Mesenchymal stem cell (in vitro differentiated cells and primary cell): ENCODE results near the gene FA2H.

Experiments used
- DNase-seq: peaks from one replicate; pipeline ENCODE4 v3.0.0-alpha.2; 2013
- H2AFZ ChIP-seq: one replicate; pipeline ENCODE4 v1.6.1; 2013; ENCODE audit warnings: low read depth, mild to moderate bottlenecking, control low read depth, inconsistent platforms, low read length, moderate library complexity
- H2AK5ac ChIP-seq: 2 replicates; pipeline ENCODE4 v1.6.1; 2013; ENCODE audit warnings: low read length, moderate library complexity, mild to moderate bottlenecking, inconsistent platforms; ENCODE audit not compliant: severe bottlenecking
- H2BK120ac ChIP-seq: one replicate; pipeline ENCODE4 v1.6.1; 2013; ENCODE audit warnings: low read depth, mild to moderate bottlenecking, inconsistent platforms, low read length, moderate library complexity
- H2BK12ac ChIP-seq, 2 experiments: one replicate each; pipeline ENCODE4 v1.6.1; 2013; ENCODE audit warnings: inconsistent platforms in 2 of 2, low read length in 2 of 2, mild to moderate bottlenecking in 2 of 2, moderate library complexity in 2 of 2, control low read depth in 1 of 2
- H2BK15ac ChIP-seq: one replicate; pipeline ENCODE4 v1.6.1; 2013; ENCODE audit warnings: mild to moderate bottlenecking, low read depth, inconsistent platforms; ENCODE audit not compliant: poor library complexity, severe bottlenecking
- H2BK5ac ChIP-seq: 2 replicates; pipeline ENCODE4 v1.6.1; 2013; ENCODE audit warnings: low read depth, mild to moderate bottlenecking, low read length, control low read depth, inconsistent platforms; ENCODE audit not compliant: poor library complexity, severe bottlenecking
- H3K14ac ChIP-seq, 2 experiments: one replicate each; pipeline ENCODE4 v1.6.1; 2013; ENCODE audit warnings: inconsistent platforms in 2 of 2, low read length in 2 of 2, control low read depth in 1 of 2, mild to moderate bottlenecking in 1 of 2, moderate library complexity in 1 of 2
- H3K18ac ChIP-seq, 2 experiments: one replicate each; pipeline ENCODE4 v1.6.1; 2013; ENCODE audit warnings: inconsistent platforms in 2 of 2, low read length in 2 of 2, control low read depth in 1 of 2, low read depth in 1 of 2, mild to moderate bottlenecking in 1 of 2
- H3K23ac ChIP-seq, 2 experiments: one replicate each; pipeline ENCODE4 v1.6.1; 2013; ENCODE audit warnings: inconsistent platforms in 2 of 2, low read length in 2 of 2, mild to moderate bottlenecking in 2 of 2, moderate library complexity in 2 of 2, control low read depth in 1 of 2
- H3K27ac ChIP-seq: 2 replicates; pipeline ENCODE4 v1.5.1; 2013; ENCODE audit warnings: mild to moderate bottlenecking, moderate library complexity, low read length, control low read depth, inconsistent platforms; ENCODE audit not compliant: poor library complexity, severe bottlenecking
- H3K27me3 ChIP-seq, 2 experiments: 2 replicates each; pipeline versions ENCODE4 v1.6.1 to v1.7.0; 2013; ENCODE audit warnings: low read length in 2 of 2, mild to moderate bottlenecking in 2 of 2, moderate library complexity in 2 of 2, control low read depth in 1 of 2, inconsistent platforms in 1 of 2; ENCODE audit not compliant: control insufficient read depth in 1 of 2, insufficient read depth in 1 of 2
- H3K36me3 ChIP-seq, 2 experiments: 2 replicates each; pipeline versions ENCODE4 v1.6.1 to v1.7.0; 2013; ENCODE audit warnings: low read length in 2 of 2, control low read depth in 1 of 2, inconsistent platforms in 1 of 2, low read depth in 1 of 2, mild to moderate bottlenecking in 1 of 2; ENCODE audit not compliant: insufficient read depth in 2 of 2, control insufficient read depth in 1 of 2
- H3K4ac ChIP-seq, 2 experiments: one replicate each; pipeline ENCODE4 v1.6.1; 2013; ENCODE audit warnings: inconsistent platforms in 2 of 2, low read length in 2 of 2, mild to moderate bottlenecking in 2 of 2, moderate library complexity in 2 of 2, control low read depth in 1 of 2, low read depth in 1 of 2
- H3K4me1 ChIP-seq: 2 replicates; pipeline ENCODE4 v1.6.1; 2013; ENCODE audit warnings: low read depth, low read length, control low read depth; ENCODE audit not compliant: control insufficient read depth, insufficient read depth
- H3K4me2 ChIP-seq: 2 replicates; pipeline ENCODE4 v1.6.1; 2013; ENCODE audit warnings: low read length, mild to moderate bottlenecking, inconsistent platforms; ENCODE audit not compliant: poor library complexity, severe bottlenecking
- H3K4me3 ChIP-seq, 2 experiments: 2 replicates each; pipeline versions ENCODE4 v1.5.1 to v1.7.0; 2013; ENCODE audit warnings: low read length in 2 of 2, mild to moderate bottlenecking in 2 of 2, control low read depth in 1 of 2, low read depth in 1 of 2; ENCODE audit not compliant: insufficient read depth in 1 of 2
- H3K79me1 ChIP-seq: replicated peaks from 2 replicates; pipeline ENCODE4 v1.6.1; 2013; ENCODE audit warnings: mild to moderate bottlenecking, control low read depth, low read length, inconsistent platforms; ENCODE audit not compliant: poor library complexity, severe bottlenecking
- H3K9ac ChIP-seq: 2 replicates; pipeline ENCODE4 v1.7.0; 2013; ENCODE audit warnings: mild to moderate bottlenecking, low read length, moderate library complexity
- H3K9me3 ChIP-seq: 2 replicates; pipeline ENCODE4 v1.7.0; 2013; ENCODE audit warnings: mild to moderate bottlenecking, low read length; ENCODE audit not compliant: control insufficient read depth
- H4K8ac ChIP-seq: one replicate; pipeline ENCODE4 v1.6.1; 2013; ENCODE audit warnings: inconsistent platforms, mild to moderate bottlenecking, low read length, moderate library complexity
- H4K91ac ChIP-seq: one replicate; pipeline ENCODE4 v1.6.1; 2013; ENCODE audit warnings: mild to moderate bottlenecking, low read length, inconsistent platforms
- WGBS: methylation state at CpG from one replicate; pipeline ENCODE4 v1.1.7; 2013; ENCODE audit warnings: mixed read lengths; 5-methylcytosine and 5-hydroxymethylcytosine counted together

Gene FA2H

GRCh38 chr16:74753180-74753579, 21.4 kb downstream of the FA2H start:
- Histone ChIP-seq H3K4ac (no peak overlapping the region), H2BK5ac (no peak overlapping the region), H2BK15ac (no peak overlapping the region), H2AK5ac (no peak overlapping the region), H3K27ac (no peak overlapping the region), H3K27me3 (peaks cover 0 to 31% of the 10 kb centered on the region in 2 experiments), H4K91ac (no peak overlapping the region), H3K23ac (no peak overlapping the region), H3K9ac (no peak overlapping the region), H4K8ac (no peak overlapping the region), H3K4me3 (no peak overlapping the region), H3K18ac (no peak overlapping the region), H3K4me1 (peaks cover 6% of the 10 kb centered on the region), H3K4me2 (no peak overlapping the region), H3K9me3 (no peaks in the 10 kb centered on the region), H2BK120ac (no peak overlapping the region), H3K36me3 (no peaks in the 10 kb centered on the region), H2BK12ac (no peak overlapping the region), H3K79me1 (no peaks in the 10 kb centered on the region), H2AFZ (no peak overlapping the region), H3K14ac (no peak overlapping the region)
- DNase-seq: no peak
- 90% methylated on average over 12 of the region's 12 CpGs for WGBS

GRCh38 chr16:74752756-74753155, 21.9 kb downstream of the FA2H start:
- Histone ChIP-seq H2AFZ (no peak overlapping the region), H3K23ac (no peak overlapping the region), H3K36me3 (no peaks in the 10 kb centered on the region), H2AK5ac (no peak overlapping the region), H2BK12ac (no peak overlapping the region), H3K4me1 (peaks cover 6% of the 10 kb centered on the region), H3K27ac (no peak overlapping the region), H2BK120ac (no peak overlapping the region), H3K9me3 (no peaks in the 10 kb centered on the region), H3K4ac (no peak overlapping the region), H4K91ac (no peak overlapping the region), H4K8ac (no peak overlapping the region), H3K27me3 (peaks cover 0 to 31% of the 10 kb centered on the region in 2 experiments), H3K79me1 (no peaks in the 10 kb centered on the region), H3K4me2 (no peak overlapping the region), H2BK5ac (no peak overlapping the region), H3K9ac (no peak overlapping the region), H3K18ac (no peak overlapping the region), H2BK15ac (no peak overlapping the region), H3K4me3 (no peak overlapping the region), H3K14ac (no peak overlapping the region)
- DNase-seq: no peak
- WGBS: 93% methylated on average over 5 of the region's 5 CpGs

- Histone ChIP-seq H3K27me3 (peaks cover 0 to 31% of the 10 kb centered on the region in 2 experiments), H3K4me2 (no peak overlapping the region), H3K14ac (no peak overlapping the region), H3K79me1 (no peaks in the 10 kb centered on the region), H4K8ac (no peak overlapping the region), H2BK5ac (no peak overlapping the region), H3K27ac (no peak overlapping the region), H2AK5ac (no peak overlapping the region), H3K36me3 (no peaks in the 10 kb centered on the region), H3K23ac (no peak overlapping the region), H2AFZ (no peak overlapping the region), H3K4me1 (peaks cover 6% of the 10 kb centered on the region), H2BK120ac (no peak overlapping the region), H4K91ac (no peak overlapping the region), H3K4me3 (no peak overlapping the region), H2BK12ac (no peak overlapping the region), H3K9me3 (no peaks in the 10 kb centered on the region), H3K18ac (no peak overlapping the region), H3K4ac (no peak overlapping the region), H2BK15ac (no peak overlapping the region), H3K9ac (no peak overlapping the region)
- WGBS: 94% methylated on average over 2 of the region's 2 CpGs
- DNase-seq: no peak
These were observed 22.4 kb downstream of the FA2H start for GRCh38 chr16:74752258-74752657.

DNA sequence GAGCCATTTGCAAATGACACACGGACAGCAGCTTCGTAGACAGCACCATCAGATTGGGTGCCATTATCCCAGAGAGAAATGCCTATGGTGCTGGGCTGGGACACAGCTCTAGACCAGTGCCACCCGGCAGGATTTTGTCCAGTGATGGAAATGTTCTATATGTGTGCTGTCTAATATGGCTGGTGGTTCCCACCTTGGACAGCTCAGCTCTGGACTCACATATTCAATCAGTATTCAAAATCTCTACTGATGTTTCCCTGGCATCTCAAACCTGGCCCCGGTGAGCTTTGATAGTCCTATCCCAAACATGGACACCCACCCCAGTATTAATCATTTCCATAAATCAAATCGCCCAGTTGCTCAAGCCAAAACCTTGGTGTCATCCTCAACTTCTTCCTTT, 23.0 kb downstream of the FA2H start:
- peaks cover 6% of the 10 kb centered on the region for H3K4me1 ChIP-seq
- H3K4me3 ChIP-seq: no peak overlapping the region
- H2AK5ac ChIP-seq: no peak overlapping the region
- no peaks in the 10 kb centered on the region for H3K36me3 ChIP-seq
- 92% methylated on average over 4 of the region's 5 CpGs for WGBS
- H3K23ac ChIP-seq: no peak overlapping the region
- H3K14ac ChIP-seq: no peak overlapping the region
- H3K27me3 ChIP-seq: peaks cover 0 to 33% of the 10 kb centered on the region in 2 experiments
- no peak overlapping the region for H2BK15ac ChIP-seq
- H3K4ac ChIP-seq: no peak overlapping the region
- no peak overlapping the region for H3K27ac ChIP-seq
- H2BK120ac ChIP-seq: no peak overlapping the region
- no peaks in the 10 kb centered on the region for H3K79me1 ChIP-seq
- H3K9me3 ChIP-seq: no peaks in the 10 kb centered on the region
- H3K18ac ChIP-seq: no peak overlapping the region
- H2BK5ac ChIP-seq: no peak overlapping the region
- no peak overlapping the region for H4K8ac ChIP-seq
- no peak overlapping the region for H4K91ac ChIP-seq
- H2BK12ac ChIP-seq: no peak overlapping the region
- H2AFZ ChIP-seq: no peak overlapping the region
- DNase-seq: no peak
- no peak overlapping the region for H3K9ac ChIP-seq
- H3K4me2 ChIP-seq: no peak overlapping the region
